HEK293T (cell line): Measurements from ENCODE around the gene MRPL14.

ENCODE experiments used
- ARNT ChIP-seq: fragments of 450-650 bp; IDR thresholded peaks from 2 replicates; pipeline ENCODE4 v1.6.1; 2017; ENCODE audit warnings: mild to moderate bottlenecking
- BHLHE40 ChIP-seq: fragments of 450-650 bp; IDR thresholded peaks from 2 replicates; pipeline ENCODE4 v1.6.1; 2016; ENCODE audit warnings: mild to moderate bottlenecking, moderate library complexity, borderline replicate concordance
- CTBP1 ChIP-seq: fragments of 450-650 bp; IDR thresholded peaks from 2 replicates; pipeline ENCODE4 v1.6.1; 2016; ENCODE audit warnings: borderline replicate concordance
- NFRKB ChIP-seq: fragments of 450-650 bp; IDR thresholded peaks from 2 replicates; pipeline ENCODE4 v1.6.1; 2016; ENCODE audit warnings: mild to moderate bottlenecking, moderate library complexity
- PKNOX1 ChIP-seq: fragments of 450-650 bp; IDR thresholded peaks from 2 replicates; pipeline ENCODE4 v1.6.1; 2016
- SUZ12 ChIP-seq: fragments of 450-650 bp; IDR thresholded peaks from 2 replicates; pipeline ENCODE4 v1.6.1; 2016; ENCODE audit warnings: mild to moderate bottlenecking
- TARDBP ChIP-seq: fragments of 450-650 bp; IDR thresholded peaks from 2 replicates; pipeline ENCODE4 v1.6.1; 2016
- ZNF384 ChIP-seq: fragments of 450-650 bp; IDR thresholded peaks from 2 replicates; pipeline ENCODE4 v1.6.1; 2016

DNA sequence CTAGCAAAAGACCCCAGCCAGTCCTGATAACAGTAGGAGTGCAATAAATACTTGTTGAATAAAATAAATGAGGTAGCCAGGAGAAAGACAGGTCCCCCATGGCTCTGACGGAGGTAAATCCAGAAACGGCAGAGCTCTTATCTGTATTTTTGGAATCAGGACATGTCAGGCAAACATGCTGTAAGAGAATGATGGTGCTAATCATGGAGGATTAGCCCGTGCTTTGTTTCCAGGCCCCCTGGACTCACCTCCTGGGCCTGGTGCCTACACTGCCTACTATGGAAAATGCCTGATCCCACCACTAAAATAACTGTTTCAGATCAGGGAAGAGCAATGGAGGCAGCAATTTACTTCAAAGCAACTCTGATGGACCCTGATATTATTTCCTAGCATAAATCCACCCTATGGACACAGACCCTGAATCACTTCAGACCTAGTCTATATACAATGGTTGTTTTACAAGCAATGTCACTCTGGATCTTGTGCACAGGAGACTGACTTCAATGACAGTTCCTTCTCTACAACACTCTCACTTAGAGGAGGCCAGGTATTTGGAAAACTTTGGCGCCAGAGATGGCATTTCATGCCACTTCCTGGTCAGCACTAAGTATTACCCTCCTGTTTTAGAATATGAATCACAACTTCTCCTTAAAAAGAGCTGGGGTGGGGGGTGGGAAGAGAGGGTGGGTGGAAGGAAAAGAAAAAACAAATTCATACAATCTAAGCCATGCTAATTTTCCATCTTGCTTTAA, 6.4 kb downstream of the MRPL14 start:
- TF ChIP-seq NFRKB, result no peak
- no peak for TF ChIP-seq PKNOX1
- no peak for TF ChIP-seq ARNT
- TF ChIP-seq BHLHE40, result no peak
- TF ChIP-seq SUZ12, result no peak
- no peak for TF ChIP-seq TARDBP
- TF ChIP-seq ZNF384, result no peak
- TF ChIP-seq CTBP1, result no peak
